HepG2 (cell line): ENCODE data around the gene PRMT7. TPM values are rescaled to one million over a fixed set of nuclear protein-coding genes. Genes with fewer than 3 reads are reported as not detected.

Experiments
- FOXJ3 ChIP-seq: sonication (generic); formaldehyde crosslinking; IDR thresholded peaks from 2 replicates; pipeline ENCODE4 v1.4.0; 2020; ENCODE audit warnings: missing genetic modification reagents, mild to moderate bottlenecking, borderline replicate concordance
- GFI1 ChIP-seq: sonication (generic); formaldehyde crosslinking; IDR thresholded peaks from 2 replicates; pipeline ENCODE4 v1.5.0; 2020; ENCODE audit warnings: missing genetic modification reagents, mild to moderate bottlenecking, borderline replicate concordance
- MED8 ChIP-seq: sonication (generic); formaldehyde crosslinking; IDR thresholded peaks from 2 replicates; pipeline ENCODE4 v1.8.1; 2023; ENCODE audit warnings: mild to moderate bottlenecking, missing genetic modification reagents; ENCODE audit not compliant: insufficient replicate concordance
- TCF12 ChIP-seq, 2 experiments: fragments of 450-650 bp in 1 of 2; sonication (generic) in 1 of 2; formaldehyde crosslinking in 1 of 2; IDR thresholded peaks; 2 replicates each; pipeline versions ENCODE4 v1.6.1 to v1.8.0; 2017 to 2022; ENCODE audit warnings: antibody characterized with exemption in 1 of 2, mild to moderate bottlenecking in 1 of 2, missing genetic modification reagents in 1 of 2, moderate library complexity in 1 of 2
- ZNF598 ChIP-seq: sonication (generic); formaldehyde crosslinking; IDR thresholded peaks from 2 replicates; pipeline ENCODE4 v1.5.1; 2020; ENCODE audit warnings: mild to moderate bottlenecking, missing genetic modification reagents, borderline replicate concordance
- polyA plus RNA-seq, 8 experiments: library from polyadenylated mRNA; depleted of rRNA in 3 of 8; stranded (reverse) in 7 of 8; unstranded in 1 of 8; fragments of >200 nt; fragmentation: Illumina TruSeq in 4 of 8; extraction: Trizol in 4 of 8; gene quantifications; 2 replicates each; pipeline versions ENCODE4 v1.2.1 to v1.2.3, GENCODE V29; 2011 to 2016; ENCODE audit warnings: low read depth in 4 of 8, missing spikeins in 1 of 8, mixed read lengths in 1 of 8; ENCODE audit not compliant: insufficient read depth in 1 of 8
- total RNA-seq, 5 experiments: library from RNA; depleted of rRNA; stranded (reverse); fragments of >200 nt; fragmentation: Illumina TruSeq; extraction: Trizol; gene quantifications; 2 replicates each; pipeline ENCODE4 v1.2.3, GENCODE V29; 2016; ENCODE audit warnings: low read depth in 1 of 5
- TF ChIP-seq, protein P1 (sequence below): sonication (generic); formaldehyde crosslinking; IDR thresholded peaks from 2 replicates; pipeline ENCODE4 v1.4.0; 2020; ENCODE audit warnings: missing genetic modification reagents, borderline replicate concordance
- TF ChIP-seq, protein P2 (sequence below): sonication (generic); formaldehyde crosslinking; IDR thresholded peaks from 2 replicates; pipeline ENCODE4 v1.4.0; 2020; ENCODE audit warnings: low read depth, mild to moderate bottlenecking, missing genetic modification reagents
- TF ChIP-seq, protein P3 (sequence below): sonication (generic); formaldehyde crosslinking; IDR thresholded peaks from 2 replicates; pipeline ENCODE4 v1.4.0; 2020; ENCODE audit warnings: mild to moderate bottlenecking, low read depth, missing genetic modification reagents

PRMT7 gene
- total and polyA plus RNA-seq, 2 of the 13 experiments (the other 11 are each of a cell fraction or from before 2014, with no cell fraction given) = 47.5 to 55.0 TPM

DNA sequence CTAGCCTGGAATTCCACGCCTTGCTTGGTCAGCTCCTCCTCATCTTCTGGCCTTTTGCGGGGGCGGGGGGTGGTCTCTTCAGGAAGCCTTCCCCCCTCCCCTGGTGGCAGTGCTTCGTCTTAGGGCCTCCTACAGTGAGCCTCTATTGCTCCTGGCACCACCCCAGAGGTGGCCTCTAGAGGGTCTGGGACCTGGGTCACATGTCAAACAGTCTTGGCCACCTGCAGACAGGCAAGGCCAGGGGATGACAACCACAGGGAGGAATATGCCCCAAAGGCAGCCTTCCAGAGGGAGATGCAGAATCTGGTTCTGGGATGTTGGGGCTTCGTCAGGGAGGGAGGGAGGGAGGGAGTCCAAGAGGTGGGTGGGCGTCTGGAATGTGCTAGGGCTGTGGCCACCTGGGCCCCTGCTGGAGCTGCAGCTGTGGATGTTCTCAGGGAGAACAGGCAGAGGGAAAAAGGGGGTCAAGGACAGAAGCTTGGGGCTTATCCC, 86.9 kb downstream of the PRMT7 start (continued):
- TF ChIP-seq, protein P1, sequence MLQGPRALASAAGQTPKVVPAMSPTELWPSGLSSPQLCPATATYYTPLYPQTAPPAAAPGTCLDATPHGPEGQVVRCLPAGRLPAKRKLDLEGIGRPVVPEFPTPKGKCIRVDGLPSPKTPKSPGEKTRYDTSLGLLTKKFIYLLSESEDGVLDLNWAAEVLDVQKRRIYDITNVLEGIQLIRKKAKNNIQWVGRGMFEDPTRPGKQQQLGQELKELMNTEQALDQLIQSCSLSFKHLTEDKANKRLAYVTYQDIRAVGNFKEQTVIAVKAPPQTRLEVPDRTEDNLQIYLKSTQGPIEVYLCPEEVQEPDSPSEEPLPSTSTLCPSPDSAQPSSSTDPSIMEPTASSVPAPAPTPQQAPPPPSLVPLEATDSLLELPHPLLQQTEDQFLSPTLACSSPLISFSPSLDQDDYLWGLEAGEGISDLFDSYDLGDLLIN (CRISPR knock-in tag) = no peak
- no peak for TF ChIP-seq FOXJ3 (CRISPR knock-in tag)
- TF ChIP-seq ZNF598 (CRISPR knock-in tag) = no peak
- no peak for TF ChIP-seq MED8
- no peak for TF ChIP-seq TCF12 (IDR thresholded peaks at IDR 0.05)
- TF ChIP-seq TCF12 (CRISPR knock-in tag; IDR thresholded peaks at IDR 0.05) = no peak
- TF ChIP-seq GFI1 (CRISPR knock-in tag) = no peak
- TF ChIP-seq, protein P2, sequence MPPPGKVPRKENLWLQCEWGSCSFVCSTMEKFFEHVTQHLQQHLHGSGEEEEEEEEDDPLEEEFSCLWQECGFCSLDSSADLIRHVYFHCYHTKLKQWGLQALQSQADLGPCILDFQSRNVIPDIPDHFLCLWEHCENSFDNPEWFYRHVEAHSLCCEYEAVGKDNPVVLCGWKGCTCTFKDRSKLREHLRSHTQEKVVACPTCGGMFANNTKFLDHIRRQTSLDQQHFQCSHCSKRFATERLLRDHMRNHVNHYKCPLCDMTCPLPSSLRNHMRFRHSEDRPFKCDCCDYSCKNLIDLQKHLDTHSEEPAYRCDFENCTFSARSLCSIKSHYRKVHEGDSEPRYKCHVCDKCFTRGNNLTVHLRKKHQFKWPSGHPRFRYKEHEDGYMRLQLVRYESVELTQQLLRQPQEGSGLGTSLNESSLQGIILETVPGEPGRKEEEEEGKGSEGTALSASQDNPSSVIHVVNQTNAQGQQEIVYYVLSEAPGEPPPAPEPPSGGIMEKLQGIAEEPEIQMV (CRISPR knock-in tag) = no peak
- TF ChIP-seq, protein P3, sequence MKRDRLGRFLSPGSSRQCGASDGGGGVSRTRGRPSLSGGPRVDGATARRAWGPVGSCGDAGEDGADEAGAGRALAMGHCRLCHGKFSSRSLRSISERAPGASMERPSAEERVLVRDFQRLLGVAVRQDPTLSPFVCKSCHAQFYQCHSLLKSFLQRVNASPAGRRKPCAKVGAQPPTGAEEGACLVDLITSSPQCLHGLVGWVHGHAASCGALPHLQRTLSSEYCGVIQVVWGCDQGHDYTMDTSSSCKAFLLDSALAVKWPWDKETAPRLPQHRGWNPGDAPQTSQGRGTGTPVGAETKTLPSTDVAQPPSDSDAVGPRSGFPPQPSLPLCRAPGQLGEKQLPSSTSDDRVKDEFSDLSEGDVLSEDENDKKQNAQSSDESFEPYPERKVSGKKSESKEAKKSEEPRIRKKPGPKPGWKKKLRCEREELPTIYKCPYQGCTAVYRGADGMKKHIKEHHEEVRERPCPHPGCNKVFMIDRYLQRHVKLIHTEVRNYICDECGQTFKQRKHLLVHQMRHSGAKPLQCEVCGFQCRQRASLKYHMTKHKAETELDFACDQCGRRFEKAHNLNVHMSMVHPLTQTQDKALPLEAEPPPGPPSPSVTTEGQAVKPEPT (CRISPR knock-in tag) = no peak
- TF ChIP-seq, all 625 proteins: peak for 0
